ENCODE results near the gene UCMA.
A peak's percentile ranks its signal among the peaks of the same experiment; 100 is the strongest.

UCMA gene

GRCh38 chr10:13190816-13191215, 43.4 kb downstream of the UCMA start:
- Mint-ChIP-seq H3K27me3 (ENCODE audit: low read depth) (no peaks in the 10 kb centered on the region), H3K36me3 (ENCODE audit: low read depth) (peaks cover 37% of the 10 kb centered on the region), H3K4me3 (no peak overlapping the region), H3K4me1 (no peaks in the 10 kb centered on the region), H3K27ac (no peak overlapping the region), H3K9me3 (peaks cover 2% of the 10 kb centered on the region)
- no peak for TF ChIP-seq CTCF (IDR thresholded peaks at IDR 0.05; ENCODE audit: unreplicated experiment in 3 of 3)

GRCh38 chr10:13189961-13190360, 44.2 kb downstream of the UCMA start:
- H3K4me3 Mint-ChIP-seq, result no peak overlapping the region
- no peaks in the 10 kb centered on the region for H3K27me3 Mint-ChIP-seq (ENCODE audit: low read depth)
- H3K36me3 Mint-ChIP-seq (ENCODE audit: low read depth), result peaks cover 40% of the 10 kb centered on the region
- no peaks in the 10 kb centered on the region for H3K4me1 Mint-ChIP-seq
- peaks cover 5% of the 10 kb centered on the region for H3K9me3 Mint-ChIP-seq
- no peak for TF ChIP-seq CTCF (IDR thresholded peaks at IDR 0.05; ENCODE audit: unreplicated experiment in 3 of 3)
- peak overlapping the region in 1 of 3 experiments; percentile 38 for H3K27ac Mint-ChIP-seq

- H3K27me3 Mint-ChIP-seq (ENCODE audit: low read depth), result no peaks in the 10 kb centered on the region
- no peaks in the 10 kb centered on the region for H3K4me1 Mint-ChIP-seq
- no peak overlapping the region for H3K4me3 Mint-ChIP-seq
- no peak for TF ChIP-seq CTCF (IDR thresholded peaks at IDR 0.05; ENCODE audit: unreplicated experiment in 3 of 3)
- peaks cover 5% of the 10 kb centered on the region for H3K9me3 Mint-ChIP-seq
- peaks cover 50% of the 10 kb centered on the region for H3K36me3 Mint-ChIP-seq (ENCODE audit: low read depth)
- no peak overlapping the region for H3K27ac Mint-ChIP-seq
These were observed 45.6 kb downstream of the UCMA start for GRCh38 chr10:13188593-13188992.

- no peaks in the 10 kb centered on the region for H3K4me1 Mint-ChIP-seq
- H3K36me3 Mint-ChIP-seq (ENCODE audit: low read depth), result peaks cover 58% of the 10 kb centered on the region
- H3K27me3 Mint-ChIP-seq (ENCODE audit: low read depth), result no peaks in the 10 kb centered on the region
- no peak for TF ChIP-seq CTCF (IDR thresholded peaks at IDR 0.05; ENCODE audit: unreplicated experiment in 3 of 3)
- H3K27ac Mint-ChIP-seq, result no peak overlapping the region
- H3K4me3 Mint-ChIP-seq, result no peak overlapping the region
- peaks cover 5% of the 10 kb centered on the region for H3K9me3 Mint-ChIP-seq
These were observed 47.0 kb downstream of the UCMA start for GRCh38 chr10:13187135-13187534.

- no peak overlapping the region for H3K4me3 Mint-ChIP-seq
- H3K27me3 Mint-ChIP-seq (ENCODE audit: low read depth), result no peaks in the 10 kb centered on the region
- peaks cover 5% of the 10 kb centered on the region for H3K9me3 Mint-ChIP-seq
- TF ChIP-seq CTCF (IDR thresholded peaks at IDR 0.05; ENCODE audit: unreplicated experiment in 3 of 3), result no peak
- no peaks in the 10 kb centered on the region for H3K4me1 Mint-ChIP-seq
- H3K36me3 Mint-ChIP-seq (ENCODE audit: low read depth), result peaks cover 62% of the 10 kb centered on the region
- H3K27ac Mint-ChIP-seq, result no peak overlapping the region
These were observed 49.3 kb downstream of the UCMA start for GRCh38 chr10:13184730-13185514.

- Mint-ChIP-seq H3K4me3 (no peak overlapping the region), H3K9me3 (peaks cover 5% of the 10 kb centered on the region), H3K36me3 (ENCODE audit: low read depth) (peaks cover 62% of the 10 kb centered on the region), H3K4me1 (no peaks in the 10 kb centered on the region), H3K27ac (no peak overlapping the region), H3K27me3 (ENCODE audit: low read depth) (no peaks in the 10 kb centered on the region)
- TF ChIP-seq CTCF (IDR thresholded peaks at IDR 0.05; ENCODE audit: unreplicated experiment in 3 of 3), result no peak
These were observed 49.9 kb downstream of the UCMA start for GRCh38 chr10:13184276-13184675.
